ENCODE results near the gene ANKRD11. TPM values are rescaled to one million over a fixed set of nuclear protein-coding genes. Genes with fewer than 3 reads are reported as not detected.

The ANKRD11 gene
- total RNA-seq, 4 donors from 2014 or later: 49.8 to 114 (median 82.2) TPM

DNA sequence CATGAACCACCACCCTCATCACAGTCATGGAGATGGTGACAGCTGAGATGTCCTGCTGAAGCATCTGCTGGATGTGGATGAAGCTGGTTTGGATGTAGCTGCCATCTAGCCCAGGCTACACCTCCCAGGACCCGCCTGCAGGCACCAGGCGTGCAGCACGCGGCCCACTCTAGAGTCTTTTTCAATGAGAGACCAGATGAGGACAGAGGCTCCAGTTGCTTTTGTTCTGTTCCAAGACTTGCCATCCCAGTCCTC lies 170.8 kb downstream of the ANKRD11 start:
- no peak for ATAC-seq (ENCODE audit: low FRiP score)
- TF ChIP-seq, protein P1, sequence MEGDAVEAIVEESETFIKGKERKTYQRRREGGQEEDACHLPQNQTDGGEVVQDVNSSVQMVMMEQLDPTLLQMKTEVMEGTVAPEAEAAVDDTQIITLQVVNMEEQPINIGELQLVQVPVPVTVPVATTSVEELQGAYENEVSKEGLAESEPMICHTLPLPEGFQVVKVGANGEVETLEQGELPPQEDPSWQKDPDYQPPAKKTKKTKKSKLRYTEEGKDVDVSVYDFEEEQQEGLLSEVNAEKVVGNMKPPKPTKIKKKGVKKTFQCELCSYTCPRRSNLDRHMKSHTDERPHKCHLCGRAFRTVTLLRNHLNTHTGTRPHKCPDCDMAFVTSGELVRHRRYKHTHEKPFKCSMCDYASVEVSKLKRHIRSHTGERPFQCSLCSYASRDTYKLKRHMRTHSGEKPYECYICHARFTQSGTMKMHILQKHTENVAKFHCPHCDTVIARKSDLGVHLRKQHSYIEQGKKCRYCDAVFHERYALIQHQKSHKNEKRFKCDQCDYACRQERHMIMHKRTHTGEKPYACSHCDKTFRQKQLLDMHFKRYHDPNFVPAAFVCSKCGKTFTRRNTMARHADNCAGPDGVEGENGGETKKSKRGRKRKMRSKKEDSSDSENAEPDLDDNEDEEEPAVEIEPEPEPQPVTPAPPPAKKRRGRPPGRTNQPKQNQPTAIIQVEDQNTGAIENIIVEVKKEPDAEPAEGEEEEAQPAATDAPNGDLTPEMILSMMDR (IDR thresholded peaks at IDR 0.05): no peak
- DNase-seq (ENCODE audit: low spot score): no peak

DNA sequence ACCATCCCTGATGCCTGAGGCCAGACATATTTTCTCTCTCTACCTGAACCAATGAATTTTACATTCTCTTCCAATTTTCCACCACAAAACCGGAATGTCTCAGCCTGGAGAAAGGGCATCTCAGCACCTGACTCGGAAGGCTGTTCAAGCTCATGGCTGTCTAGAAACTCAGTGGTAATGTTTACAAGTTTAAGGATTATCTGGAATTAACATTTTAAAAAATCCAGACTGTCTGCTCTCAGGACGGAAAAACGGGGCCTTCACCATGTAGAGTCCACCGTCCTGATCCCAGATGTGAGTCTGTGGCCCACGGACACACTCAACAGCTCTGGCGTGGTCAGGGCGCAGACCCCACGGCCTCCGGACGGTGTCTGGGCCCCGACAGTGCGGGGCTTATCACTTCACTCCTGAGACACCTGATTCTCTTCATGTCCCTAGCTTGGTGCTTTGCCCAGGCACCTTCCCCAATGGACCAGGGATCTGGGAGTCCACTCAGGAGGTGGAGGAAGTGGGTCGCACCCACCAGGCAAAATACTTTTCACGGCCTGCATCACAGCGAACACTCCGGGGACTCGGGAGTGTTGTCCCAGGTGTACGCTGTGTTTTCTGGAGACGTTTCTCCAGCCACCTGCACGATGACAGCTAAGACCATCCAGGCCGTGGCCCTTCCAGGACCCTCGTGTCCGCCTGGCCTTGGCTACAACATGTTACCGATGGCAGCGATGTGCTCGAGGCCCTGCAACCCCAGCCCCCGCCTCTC lies 171.3 kb downstream of the ANKRD11 start:
- ATAC-seq (ENCODE audit: low FRiP score) (no peak), DNase-seq (ENCODE audit: low spot score) (no peak)
- TF ChIP-seq, protein P1 (IDR thresholded peaks at IDR 0.05): no peak

- ATAC-seq (ENCODE audit: low FRiP score) (no peak), DNase-seq (ENCODE audit: low spot score) (no peak)
- TF ChIP-seq, protein P1 (IDR thresholded peaks at IDR 0.05): no peak
Observed at GRCh38 chr16:89318430-89318758, 172.0 kb downstream of the ANKRD11 start.

GRCh38 chr16:89317729-89318429 lies 172.5 kb downstream of the ANKRD11 start:
- TF ChIP-seq, protein P1 (IDR thresholded peaks at IDR 0.05): no peak
- DNase-seq (ENCODE audit: low spot score) (no peak), ATAC-seq (ENCODE audit: low FRiP score) (no peak)

DNA sequence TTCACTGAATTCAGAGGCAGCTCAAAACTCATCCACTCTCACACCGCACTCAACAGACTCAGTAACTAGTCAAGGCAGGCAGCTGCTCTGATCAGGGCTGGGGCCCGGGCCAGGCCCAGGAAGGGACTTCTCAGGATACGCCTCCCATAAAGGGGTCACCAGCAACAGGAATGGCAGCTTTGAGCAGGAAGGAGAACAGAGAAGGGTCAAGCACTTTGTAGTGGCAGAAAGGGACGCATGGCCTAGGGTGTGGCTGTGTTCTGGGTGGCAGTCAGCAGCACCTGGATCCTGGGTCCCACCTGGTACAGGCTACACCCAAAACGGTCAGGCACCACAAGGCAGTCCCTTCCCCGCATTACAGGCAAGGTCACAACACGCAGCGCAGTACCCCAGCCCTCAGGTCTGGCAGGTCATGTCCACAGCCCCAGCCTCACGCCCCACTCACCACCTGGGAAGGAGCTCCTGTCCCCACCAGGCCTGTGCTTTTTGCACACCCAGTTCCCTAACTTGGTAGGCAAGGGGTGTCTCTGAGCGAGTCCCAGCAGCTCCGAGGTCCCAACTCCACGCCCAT lies 173.2 kb downstream of the ANKRD11 start:
- no peak for ATAC-seq (ENCODE audit: low FRiP score)
- TF ChIP-seq, protein P1 (IDR thresholded peaks at IDR 0.05): no peak
- DNase-seq (ENCODE audit: low spot score): no peak

GRCh38 chr16:89316701-89317100 lies 173.7 kb downstream of the ANKRD11 start:
- ATAC-seq (ENCODE audit: low FRiP score) (no peak), DNase-seq (ENCODE audit: low spot score) (no peak)
- TF ChIP-seq, protein P1 (IDR thresholded peaks at IDR 0.05): no peak
